Measurements from ENCODE around the gene ADARB1.

- TF ChIP-seq CTCF (IDR thresholded peaks at IDR 0.05) (no peak), EZH2 (IDR thresholded peaks at IDR 0.05; ENCODE audit: borderline replicate concordance, insufficient read depth, low read depth, low read length, poor library complexity, severe bottlenecking) (no peak)
Observed at GRCh38 chr21:45231705-45232104, 157.3 kb downstream of the ADARB1 start.

Measured in B cell (primary cell).